NCI-H2196 (cell line): ENCODE results near the gene EVI5L.

Source experiments
- DNase-seq: peaks from one replicate; lab custom pipeline; 2025; ENCODE audit not compliant: unreplicated experiment; lab: John Stamatoyannopoulos, UW

Gene EVI5L

GRCh38 chr19:7910321-7911161 lies 80.5 kb downstream of the EVI5L start:
- no peak for DNase-seq

DNA sequence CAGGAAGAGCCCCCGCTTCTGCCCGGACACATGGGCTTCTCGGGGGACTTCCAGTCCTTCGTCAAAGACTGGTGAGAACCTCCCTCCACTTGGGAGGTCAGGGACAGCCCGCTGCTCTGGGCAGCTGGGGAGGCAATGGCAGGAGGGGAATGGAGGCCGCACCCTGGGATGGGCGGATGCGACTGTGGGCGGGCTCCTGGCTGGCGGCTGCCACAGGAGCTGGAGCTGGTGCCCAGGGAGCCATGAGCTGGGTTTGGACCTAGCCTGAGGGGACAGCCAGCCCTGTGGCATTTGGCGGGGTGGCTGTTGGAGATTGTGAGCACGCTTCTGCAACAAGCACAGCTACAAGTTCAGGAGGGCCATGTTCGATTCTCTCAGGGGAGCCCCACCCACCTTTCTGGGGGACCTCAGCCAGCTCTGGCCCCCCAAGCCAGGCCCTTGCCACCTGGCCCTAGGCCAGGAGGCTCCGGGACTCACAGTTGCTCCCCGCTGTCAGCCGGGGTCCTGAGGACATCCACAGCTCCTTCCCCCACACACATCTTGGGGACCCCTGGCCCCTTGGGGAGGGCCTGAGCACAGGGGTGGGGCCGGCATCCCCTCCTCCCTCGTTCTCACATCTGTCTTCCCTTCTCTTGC lies 81.6 kb downstream of the EVI5L start:
- no peak for DNase-seq

DNA sequence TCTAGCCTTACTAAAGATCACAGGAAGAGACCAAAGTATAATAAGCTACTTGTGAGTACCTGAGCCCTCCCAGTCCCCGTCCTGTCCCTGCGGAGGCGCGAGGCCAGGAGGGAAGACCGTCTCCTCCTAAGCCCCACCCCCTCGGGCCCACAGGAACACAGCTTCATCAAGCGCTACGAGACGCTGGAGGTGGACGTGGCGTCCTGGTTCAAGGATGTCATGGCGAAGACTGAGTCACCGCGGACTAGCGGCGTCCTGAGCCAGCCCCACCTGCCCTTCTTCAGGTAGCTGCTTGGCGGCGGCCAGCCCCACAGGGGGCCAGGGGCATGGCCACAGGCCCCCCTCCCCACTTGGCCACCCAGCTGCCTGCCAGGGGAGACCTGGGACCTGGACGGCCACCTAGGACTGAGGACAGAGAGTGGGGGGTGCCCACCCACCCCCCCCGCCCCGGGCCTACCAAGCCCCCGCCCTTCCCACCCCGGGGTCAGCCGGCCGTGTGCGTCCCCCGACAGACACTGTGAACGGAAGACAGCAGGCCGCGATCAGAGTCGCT lies 82.2 kb downstream of the EVI5L start:
- DNase-seq: no peak

GRCh38 chr19:7912697-7913564 lies 82.9 kb downstream of the EVI5L start:
- no peak for DNase-seq

GRCh38 chr19:7913652-7914051 lies 83.6 kb downstream of the EVI5L start:
- DNase-seq: no peak

GRCh38 chr19:7914099-7914498 lies 84.1 kb downstream of the EVI5L start:
- DNase-seq: no peak
